ENCODE measurements around the gene PHACTR2. TPM values are rescaled to one million over a fixed set of nuclear protein-coding genes. Genes with fewer than 3 reads are reported as not detected.
"Not testable (repeated sequence)": the region's sequence is repeated elsewhere in the genome, so short reads cannot be mapped to it uniquely, and the experiment has no call there.

PHACTR2 gene
- total and polyA plus RNA-seq, 4 experiments from 2014 or later = 13.1 to 61.3 (median 45.4) TPM

- H3K27ac Mint-ChIP-seq = peak overlapping the region in 1 of 7 donors; percentile 37
Measured at GRCh38 chr6:143738072-143738690, 60.4 kb downstream of the PHACTR2 start.

DNA sequence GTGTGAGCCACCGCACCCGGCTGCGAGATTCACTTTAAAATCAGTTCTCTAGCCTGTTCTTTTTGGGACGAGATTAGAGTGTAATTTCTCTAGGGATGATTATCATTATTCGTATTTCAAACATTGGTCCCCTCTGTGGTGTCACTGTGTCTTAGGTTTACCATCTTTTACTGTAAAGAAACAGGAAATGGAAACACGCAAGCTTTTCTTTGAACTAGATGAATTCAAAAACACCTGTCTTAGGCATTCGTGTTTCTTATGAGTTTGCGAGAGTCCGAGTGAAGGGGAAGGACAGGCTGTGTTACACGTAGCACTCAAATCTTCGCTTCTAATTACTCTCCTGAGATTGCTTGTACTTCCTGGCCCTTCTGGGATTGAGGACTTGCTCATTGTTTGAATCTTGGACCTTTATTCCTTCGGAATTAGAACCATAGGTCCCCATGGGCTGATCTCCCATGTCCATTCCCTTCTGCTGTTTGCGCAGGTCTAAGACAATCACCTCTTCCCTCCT lies 61.6 kb downstream of the PHACTR2 start:
- H3K9me3 Mint-ChIP-seq = no peaks in the 10 kb centered on the region
- Histone ChIP-seq H3K4me1 (ENCODE audit: insufficient read depth, low read length) (peaks cover 6% of the 10 kb centered on the region), H3K27ac (ENCODE audit: low read depth, low read length) (no peak overlapping the region), H3K4me3 (ENCODE audit: low read length in 2 of 2) (no peak overlapping the region), H3K36me3 (ENCODE audit: insufficient read depth, low read length) (no peaks in the 10 kb centered on the region), H3K27me3 (ENCODE audit: insufficient read depth, low read length) (no peaks in the 10 kb centered on the region), H3K9me3 (ENCODE audit: control insufficient read depth in 1 of 2, low read length in 2 of 2) (no peaks in the 10 kb centered on the region)
- peak overlapping the region in 4 of 8 donors; percentile 26 to 68 (median 40) for H3K4me3 Mint-ChIP-seq
- intact Hi-C loops (cut with micrococcal nuclease) = no loop called here
- POLR2A ChIA-PET (ENCODE audit: partially characterized antibody) = no interaction called here
- H3K27ac Mint-ChIP-seq = peak overlapping the region in 1 of 7 donors; percentile 22
- H3K4me1 Mint-ChIP-seq = peaks cover 14 to 31% (median 22%) of the 10 kb centered on the region in 4 donors
- peaks cover 9 to 29% of the 10 kb centered on the region in 2 donors for H3K36me3 Mint-ChIP-seq
- peak in 1 of 5 donors; percentile 20 for DNase-seq
- CTCF ChIA-PET (ENCODE audit: partially characterized antibody) = no interaction called here
- H3K27me3 Mint-ChIP-seq = no peaks in the 10 kb centered on the region

More at GRCh38 chr6:143738072-143738690, 60.4 kb downstream of the PHACTR2 start:
- H3K9me3 Mint-ChIP-seq; POLR2A ChIA-PET (ENCODE audit: partially characterized antibody); H3K27me3 ChIP-seq (ENCODE audit: insufficient read depth, low read length); DNase-seq; H3K27me3 Mint-ChIP-seq; H3K27ac ChIP-seq (ENCODE audit: low read depth, low read length); H3K36me3 ChIP-seq (ENCODE audit: insufficient read depth, low read length); H3K4me3 ChIP-seq (ENCODE audit: low read length in 2 of 2); H3K4me1 ChIP-seq (ENCODE audit: insufficient read depth, low read length); H3K4me3 Mint-ChIP-seq; intact Hi-C loops (cut with micrococcal nuclease); H3K9me3 ChIP-seq (ENCODE audit: control insufficient read depth in 1 of 2, low read length in 2 of 2): not testable (repeated sequence)
- Mint-ChIP-seq H3K4me1 (peaks cover 18 to 35% (median 25%) of the 10 kb centered on the region in 4 donors), H3K36me3 (peaks cover 8 to 20% of the 10 kb centered on the region in 2 donors)
- CTCF ChIA-PET (ENCODE audit: partially characterized antibody) = interaction anchor here (1.2 kb wide), 1 partner anchor 275 kb away, joined by 3 read pairs; no protein-coding TSS in a partner anchor

GRCh38 chr6:143740213-143740612 lies 62.4 kb downstream of the PHACTR2 start:
- Histone ChIP-seq H3K4me1 (ENCODE audit: insufficient read depth, low read length) (no peaks in the 10 kb centered on the region), H3K27ac (ENCODE audit: low read depth, low read length) (no peak overlapping the region), H3K36me3 (ENCODE audit: insufficient read depth, low read length) (no peaks in the 10 kb centered on the region), H3K9me3 (ENCODE audit: control insufficient read depth in 1 of 2, low read length in 2 of 2) (no peaks in the 10 kb centered on the region), H3K27me3 (ENCODE audit: insufficient read depth, low read length) (no peaks in the 10 kb centered on the region), H3K4me3 (ENCODE audit: low read length in 2 of 2) (no peak overlapping the region)
- Mint-ChIP-seq H3K27ac (no peak overlapping the region), H3K4me1 (peaks cover 10 to 32% (median 20%) of the 10 kb centered on the region in 4 donors), H3K36me3 (peaks cover 9 to 31% of the 10 kb centered on the region in 2 donors), H3K9me3 (no peaks in the 10 kb centered on the region), H3K4me3 (no peak overlapping the region), H3K27me3 (no peaks in the 10 kb centered on the region)
- DNase-seq = no peak
- CTCF ChIA-PET (ENCODE audit: partially characterized antibody) = no interaction called here
- POLR2A ChIA-PET (ENCODE audit: partially characterized antibody) = no interaction called here
- intact Hi-C loops (cut with micrococcal nuclease) = no loop called here

DNA sequence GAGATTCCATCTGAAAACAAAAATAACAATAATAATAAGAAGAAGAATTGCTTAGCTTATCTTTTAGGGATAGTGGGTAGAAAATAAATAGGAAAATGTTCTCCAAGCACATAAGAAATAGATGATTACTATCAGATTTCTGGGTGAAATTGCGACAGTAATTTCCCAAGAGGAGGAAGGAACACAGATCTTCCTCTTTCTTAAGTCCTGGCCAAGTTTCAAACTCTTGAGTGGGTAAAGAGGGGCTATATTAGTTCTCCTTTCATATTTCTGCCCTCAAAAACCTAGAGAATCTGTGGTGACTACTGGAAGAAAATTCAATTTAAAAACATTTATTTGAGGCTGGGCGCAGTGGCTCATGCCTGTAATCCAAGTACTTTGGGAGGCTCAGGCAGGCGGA lies 63.7 kb downstream of the PHACTR2 start:
- POLR2A ChIA-PET (ENCODE audit: partially characterized antibody) = no interaction called here
- CTCF ChIA-PET (ENCODE audit: partially characterized antibody) = no interaction called here

GRCh38 chr6:143742070-143742954 lies 64.5 kb downstream of the PHACTR2 start:
- intact Hi-C loops (cut with micrococcal nuclease) = no loop called here
- no peaks in the 10 kb centered on the region for H3K27me3 Mint-ChIP-seq
- Histone ChIP-seq H3K27me3 (ENCODE audit: insufficient read depth, low read length) (no peaks in the 10 kb centered on the region), H3K4me3 (ENCODE audit: low read length in 2 of 2) (no peak overlapping the region), H3K4me1 (ENCODE audit: insufficient read depth, low read length) (no peaks in the 10 kb centered on the region), H3K27ac (ENCODE audit: low read depth, low read length) (no peak overlapping the region), H3K9me3 (ENCODE audit: control insufficient read depth in 1 of 2, low read length in 2 of 2) (no peaks in the 10 kb centered on the region), H3K36me3 (ENCODE audit: insufficient read depth, low read length) (no peaks in the 10 kb centered on the region)
- no peak for DNase-seq
- no peaks in the 10 kb centered on the region for H3K9me3 Mint-ChIP-seq
- no peak overlapping the region for H3K27ac Mint-ChIP-seq
- peaks cover 8 to 36% of the 10 kb centered on the region in 2 donors for H3K36me3 Mint-ChIP-seq
- no peak overlapping the region for H3K4me3 Mint-ChIP-seq
- H3K4me1 Mint-ChIP-seq = peaks cover 11 to 39% (median 18%) of the 10 kb centered on the region in 4 donors
- ChIA-PET CTCF (ENCODE audit: partially characterized antibody) (no interaction called here), POLR2A (ENCODE audit: partially characterized antibody) (no interaction called here)

More for the DNA sequence above, 63.7 kb downstream of the PHACTR2 start:
- H3K36me3 ChIP-seq (ENCODE audit: insufficient read depth, low read length) = no peaks in the 10 kb centered on the region
- no peaks in the 10 kb centered on the region for H3K4me1 ChIP-seq (ENCODE audit: insufficient read depth, low read length)
- no peak overlapping the region for H3K4me3 Mint-ChIP-seq
- peaks cover 11 to 39% (median 18%) of the 10 kb centered on the region in 4 donors for H3K4me1 Mint-ChIP-seq
- no peak overlapping the region for H3K27ac Mint-ChIP-seq
- H3K27me3 ChIP-seq (ENCODE audit: insufficient read depth, low read length) = no peaks in the 10 kb centered on the region
- H3K9me3 ChIP-seq (ENCODE audit: control insufficient read depth in 1 of 2, low read length in 2 of 2) = no peaks in the 10 kb centered on the region
- no peaks in the 10 kb centered on the region for H3K9me3 Mint-ChIP-seq
- H3K27me3 Mint-ChIP-seq = no peaks in the 10 kb centered on the region
- no peak overlapping the region for H3K27ac ChIP-seq (ENCODE audit: low read depth, low read length)
- H3K36me3 Mint-ChIP-seq = peaks cover 8 to 35% of the 10 kb centered on the region in 2 donors
- intact Hi-C loops (cut with micrococcal nuclease) = no loop called here
- DNase-seq = no peak
- H3K4me3 ChIP-seq (ENCODE audit: low read length in 2 of 2) = no peak overlapping the region

- no peak overlapping the region for H3K27ac ChIP-seq (ENCODE audit: low read depth, low read length)
- DNase-seq = no peak
- H3K36me3 ChIP-seq (ENCODE audit: insufficient read depth, low read length) = no peaks in the 10 kb centered on the region
- Mint-ChIP-seq H3K4me1 (peaks cover 14 to 39% (median 18%) of the 10 kb centered on the region in 4 donors), H3K27me3 (no peaks in the 10 kb centered on the region), H3K9me3 (no peaks in the 10 kb centered on the region), H3K36me3 (peaks cover 8 to 36% of the 10 kb centered on the region in 2 donors), H3K27ac (peak overlapping the region in 2 of 7 donors; percentile 11 to 86), H3K4me3 (no peak overlapping the region)
- no peaks in the 10 kb centered on the region for H3K27me3 ChIP-seq (ENCODE audit: insufficient read depth, low read length)
- POLR2A ChIA-PET (ENCODE audit: partially characterized antibody) = no interaction called here
- no peaks in the 10 kb centered on the region for H3K9me3 ChIP-seq (ENCODE audit: control insufficient read depth in 1 of 2, low read length in 2 of 2)
- no peak overlapping the region for H3K4me3 ChIP-seq (ENCODE audit: low read length in 2 of 2)
- intact Hi-C loops (cut with micrococcal nuclease) = no loop called here
- no peaks in the 10 kb centered on the region for H3K4me1 ChIP-seq (ENCODE audit: insufficient read depth, low read length)
- CTCF ChIA-PET (ENCODE audit: partially characterized antibody) = no interaction called here
Measured at GRCh38 chr6:143742955-143743255, 65.1 kb downstream of the PHACTR2 start.

DNA sequence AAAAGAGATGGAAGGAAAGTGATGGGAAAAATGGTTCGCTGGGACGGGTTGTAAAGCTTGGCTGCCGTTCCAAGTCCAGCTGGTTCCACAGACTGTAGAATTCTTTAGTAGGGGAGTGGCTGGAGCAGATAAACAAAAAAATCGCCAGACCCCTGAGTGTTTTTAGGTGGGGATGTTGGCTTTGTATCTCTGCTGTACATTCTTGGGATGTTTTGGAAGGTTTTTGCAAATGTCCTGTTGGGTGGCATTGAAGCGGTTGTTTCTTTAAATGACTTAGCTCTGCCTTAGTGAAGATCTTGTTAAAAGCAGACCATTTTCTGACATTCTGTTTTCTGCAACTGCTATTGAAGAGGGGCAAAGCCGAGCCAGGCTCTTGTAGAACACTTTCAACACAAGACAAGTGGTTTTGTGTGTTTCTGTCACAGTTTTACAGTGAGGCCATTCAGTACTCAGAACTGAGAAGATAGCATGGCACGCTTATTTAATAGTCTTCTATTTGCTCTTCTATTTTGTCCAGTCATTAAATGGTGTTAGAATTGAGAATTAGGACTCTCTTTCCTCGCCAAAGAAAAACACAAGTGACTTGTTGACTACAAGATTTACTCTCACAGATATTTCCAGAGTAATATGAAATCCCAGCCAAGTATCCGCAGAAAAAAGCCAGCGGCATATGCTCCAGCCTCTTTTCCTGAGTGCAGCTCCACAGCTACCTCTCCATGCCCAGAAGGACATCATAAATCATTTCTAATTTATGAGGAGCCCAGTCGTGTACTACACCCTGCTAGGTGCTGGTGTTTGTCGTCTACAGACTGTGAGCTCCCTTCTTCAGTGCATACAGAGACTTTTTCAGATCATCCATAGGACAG lies 65.8 kb downstream of the PHACTR2 start:
- H3K4me3 Mint-ChIP-seq = no peak overlapping the region

More for the DNA sequence above, 65.8 kb downstream of the PHACTR2 start:
- H3K4me1 Mint-ChIP-seq = peaks cover 14 to 37% (median 19%) of the 10 kb centered on the region in 4 donors
- Histone ChIP-seq H3K27ac (ENCODE audit: low read depth, low read length) (no peak overlapping the region), H3K27me3 (ENCODE audit: insufficient read depth, low read length) (no peaks in the 10 kb centered on the region), H3K36me3 (ENCODE audit: insufficient read depth, low read length) (no peaks in the 10 kb centered on the region), H3K9me3 (ENCODE audit: control insufficient read depth in 1 of 2, low read length in 2 of 2) (no peaks in the 10 kb centered on the region), H3K4me3 (ENCODE audit: low read length in 2 of 2) (no peak overlapping the region), H3K4me1 (ENCODE audit: insufficient read depth, low read length) (no peaks in the 10 kb centered on the region)
- DNase-seq = no peak
- intact Hi-C loops (cut with micrococcal nuclease) = no loop called here
- ChIA-PET POLR2A (ENCODE audit: partially characterized antibody) (no interaction called here), CTCF (ENCODE audit: partially characterized antibody) (no interaction called here)
- H3K27me3 Mint-ChIP-seq = no peaks in the 10 kb centered on the region
- peaks cover 8 to 36% of the 10 kb centered on the region in 2 donors for H3K36me3 Mint-ChIP-seq
- no peaks in the 10 kb centered on the region for H3K9me3 Mint-ChIP-seq
- H3K27ac Mint-ChIP-seq = peak overlapping the region in 3 of 7 donors; percentile 11 to 86 (median 65)

Data from CD4-positive, alpha-beta memory T cell (primary cell).